PC-9 (cell line): ENCODE measurements around the gene LAPTM5. TPM values are rescaled to one million over a fixed set of nuclear protein-coding genes. Genes with fewer than 3 reads are reported as not detected.

Experiments
- BruUV-seq: library from RNA; stranded (reverse); fragments of 400-500 nt; replicated peaks from 2 replicates; lab custom pipeline; 2021; lab: Mats Ljungman, UMichigan
- CTCF ChIA-PET: fragments of 300-600 bp; sonication (Branson Sonifier 250); formaldehyde crosslinking; loops from one replicate; lab custom pipeline; 2022; ENCODE audit warnings: antibody characterized with exemption; lab: Charles Lee
- POLR2A ChIA-PET: fragments of 300-600 bp; sonication (Branson Sonifier 250); formaldehyde crosslinking; loops from one replicate; lab custom pipeline; 2022; ENCODE audit warnings: antibody characterized with exemption; ENCODE audit not compliant: unreplicated experiment; lab: Charles Lee
- DNase-seq, 2 experiments: peaks; one replicate each; pipeline versions ENCODE4 v3.0.0 to v3.0.0-alpha.2; 2015 to 2022; ENCODE audit warnings: mixed read lengths in 1 of 2
- H2AFZ ChIP-seq: fragments of 200-600 bp; sonication (generic); 2 replicates; pipeline ENCODE4 v1.8.1; 2017; ENCODE audit warnings: antibody characterized with exemption
- H3F3A ChIP-seq: fragments of 200-600 bp; sonication (generic); 2 replicates; pipeline ENCODE4 v1.8.1; 2017; ENCODE audit warnings: antibody characterized with exemption, mild to moderate bottlenecking, low read depth; ENCODE audit not compliant: insufficient read depth
- H3K27ac ChIP-seq: fragments of 200-600 bp; sonication (generic); 2 replicates; pipeline ENCODE4 v1.6.1; 2016; ENCODE audit warnings: mixed run types
- H3K27me3 ChIP-seq: fragments of 200-600 bp; sonication (generic); 2 replicates; pipeline ENCODE4 v1.6.1; 2016; ENCODE audit warnings: low read depth, mixed run types; ENCODE audit not compliant: insufficient read depth
- H3K36me3 ChIP-seq: fragments of 200-600 bp; sonication (generic); 2 replicates; pipeline ENCODE4 v1.6.1; 2016; ENCODE audit warnings: low read depth, mixed run types
- H3K4me1 ChIP-seq: fragments of 200-600 bp; sonication (generic); replicated peaks from 2 replicates; pipeline ENCODE4 v1.6.1; 2016; ENCODE audit warnings: mixed run types; ENCODE audit not compliant: insufficient read depth
- H3K4me2 ChIP-seq: fragments of 200-600 bp; sonication (generic); 2 replicates; pipeline ENCODE4 v1.6.1; 2017; ENCODE audit warnings: mixed run types
- H3K4me3 ChIP-seq: fragments of 200-600 bp; sonication (generic); 2 replicates; pipeline ENCODE4 v1.6.1; 2016; ENCODE audit warnings: mixed run types
- H3K79me2 ChIP-seq: fragments of 200-600 bp; sonication (generic); 2 replicates; pipeline ENCODE4 v1.6.1; 2017; ENCODE audit warnings: low read depth, mixed run types
- H3K9me2 ChIP-seq: fragments of 200-600 bp; sonication (generic); 2 replicates; pipeline ENCODE4 v1.8.1; 2017; ENCODE audit warnings: mild to moderate bottlenecking; ENCODE audit not compliant: insufficient read depth
- H3K9me3 ChIP-seq: fragments of 200-600 bp; sonication (generic); 2 replicates; pipeline ENCODE4 v1.8.1; 2016; ENCODE audit warnings: low read depth; ENCODE audit not compliant: insufficient read depth
- H4K20me1 ChIP-seq: fragments of 200-600 bp; sonication (generic); 2 replicates; pipeline ENCODE4 v1.8.1; 2017; ENCODE audit not compliant: insufficient read depth
- EZH2 ChIP-seq: fragments of 200-600 bp; sonication (generic); IDR thresholded peaks from 2 replicates; pipeline ENCODE4 v1.8.0; 2017; ENCODE audit warnings: antibody characterized with exemption, low read depth
- intact Hi-C: fragments of 100-400 bp; cut with micrococcal nuclease; formaldehyde crosslinking; loops from one replicate; pipeline ENCODE4 v1.10.0; 2022; ENCODE audit not compliant: unreplicated experiment
- total RNA-seq: library from RNA; stranded (reverse); gene quantifications from 2 replicates; pipeline ENCODE4 v1.2.3, GENCODE V29; 2021
- TF ChIP-seq, protein P1 (sequence below): fragments of 200-600 bp; sonication (generic); conservative IDR thresholded peaks from 2 replicates; pipeline ENCODE4 v1.6.1; 2017; ENCODE audit warnings: mixed run types, antibody characterized with exemption, mild to moderate bottlenecking, moderate library complexity

Gene LAPTM5
- total RNA-seq, 1 experiment from 2014 or later, result 5.0 TPM

DNA sequence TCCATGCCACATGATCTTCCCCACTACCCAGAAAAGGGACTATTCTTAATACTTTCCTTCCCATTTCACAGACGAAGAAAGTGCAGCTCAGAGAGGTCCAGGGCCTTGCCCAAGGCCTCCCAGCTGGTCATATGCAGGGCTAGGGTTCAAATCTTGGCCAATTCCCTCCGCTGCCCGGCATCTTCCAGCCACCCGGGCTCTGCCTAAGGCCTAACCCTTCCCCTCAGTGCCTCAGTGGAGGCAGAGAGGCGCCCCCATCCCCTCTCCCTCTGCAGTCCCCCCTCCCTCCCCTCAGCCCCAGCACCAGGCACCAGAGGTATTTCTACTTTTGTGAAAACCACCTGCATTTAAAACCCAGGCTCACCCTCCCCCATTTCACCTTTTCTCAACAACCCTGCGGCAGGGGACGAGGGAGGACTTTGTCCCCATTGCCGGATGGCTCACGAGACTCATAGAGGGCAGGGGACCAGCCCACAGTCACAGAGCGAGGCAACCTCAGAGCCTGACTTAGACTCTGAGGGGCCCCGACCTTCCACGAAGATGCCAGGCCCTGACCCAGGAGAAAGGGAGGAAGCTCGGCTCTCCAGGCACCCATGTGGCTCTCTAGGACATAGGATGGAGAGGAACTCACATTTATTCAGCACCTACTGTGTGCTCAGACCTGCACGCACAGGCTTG is 12.3 kb downstream of the LAPTM5 start:
- intact Hi-C loops, result no loop called here
- Histone ChIP-seq H2AFZ (no peak overlapping the region), H3F3A (no peaks in the 10 kb centered on the region), H3K4me1 (peaks cover 20% of the 10 kb centered on the region), H3K27me3 (no peaks in the 10 kb centered on the region), H3K9me2 (no peaks in the 10 kb centered on the region), H3K9me3 (no peaks in the 10 kb centered on the region), H3K36me3 (no peaks in the 10 kb centered on the region), H4K20me1 (no peaks in the 10 kb centered on the region), H3K4me2 (no peak overlapping the region), H3K27ac (no peak overlapping the region), H3K4me3 (no peak overlapping the region), H3K79me2 (no peaks in the 10 kb centered on the region)
- no TSS peak for BruUV-seq
- TF ChIP-seq, protein P1, sequence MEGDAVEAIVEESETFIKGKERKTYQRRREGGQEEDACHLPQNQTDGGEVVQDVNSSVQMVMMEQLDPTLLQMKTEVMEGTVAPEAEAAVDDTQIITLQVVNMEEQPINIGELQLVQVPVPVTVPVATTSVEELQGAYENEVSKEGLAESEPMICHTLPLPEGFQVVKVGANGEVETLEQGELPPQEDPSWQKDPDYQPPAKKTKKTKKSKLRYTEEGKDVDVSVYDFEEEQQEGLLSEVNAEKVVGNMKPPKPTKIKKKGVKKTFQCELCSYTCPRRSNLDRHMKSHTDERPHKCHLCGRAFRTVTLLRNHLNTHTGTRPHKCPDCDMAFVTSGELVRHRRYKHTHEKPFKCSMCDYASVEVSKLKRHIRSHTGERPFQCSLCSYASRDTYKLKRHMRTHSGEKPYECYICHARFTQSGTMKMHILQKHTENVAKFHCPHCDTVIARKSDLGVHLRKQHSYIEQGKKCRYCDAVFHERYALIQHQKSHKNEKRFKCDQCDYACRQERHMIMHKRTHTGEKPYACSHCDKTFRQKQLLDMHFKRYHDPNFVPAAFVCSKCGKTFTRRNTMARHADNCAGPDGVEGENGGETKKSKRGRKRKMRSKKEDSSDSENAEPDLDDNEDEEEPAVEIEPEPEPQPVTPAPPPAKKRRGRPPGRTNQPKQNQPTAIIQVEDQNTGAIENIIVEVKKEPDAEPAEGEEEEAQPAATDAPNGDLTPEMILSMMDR, result no peak
- no peak for TF ChIP-seq EZH2
- POLR2A ChIA-PET, result no interaction called here
- CTCF ChIA-PET, result no interaction called here
- no peak for DNase-seq

DNA sequence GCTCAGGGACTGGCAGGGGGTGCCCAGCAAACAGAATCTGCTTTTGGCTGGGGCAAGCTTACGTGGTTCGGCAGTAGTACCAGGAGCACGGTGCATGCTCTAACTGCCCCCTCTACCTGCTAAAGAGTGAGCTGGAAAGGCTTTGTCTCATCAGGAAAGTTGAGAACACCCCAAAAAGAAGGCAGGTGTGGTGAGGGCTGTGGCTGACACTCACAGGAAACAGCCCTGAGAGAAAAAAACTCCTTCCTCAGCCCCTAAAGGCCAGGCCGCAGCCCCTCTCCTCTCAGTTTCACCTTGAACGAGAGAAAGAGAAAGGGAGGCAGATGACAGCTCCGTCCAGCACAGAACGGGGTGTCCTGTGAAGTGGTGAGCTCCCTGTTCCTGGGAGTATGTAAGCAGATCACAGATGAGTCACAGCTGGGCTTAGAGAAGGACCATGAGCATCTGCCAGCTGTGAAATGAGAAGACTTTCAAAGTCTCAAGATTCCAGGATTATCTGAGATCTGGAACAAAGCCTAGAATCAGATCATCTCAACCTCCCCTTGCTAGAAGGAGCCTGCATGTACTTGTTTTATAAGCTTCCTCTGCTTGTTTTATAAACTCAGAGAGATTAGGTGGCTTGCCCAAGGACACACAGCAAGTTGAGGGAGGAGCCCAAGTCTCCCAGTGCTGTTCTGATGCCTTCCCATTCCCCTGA is 13.4 kb downstream of the LAPTM5 start:
- no peak overlapping the region for H3K27ac ChIP-seq
- no peaks in the 10 kb centered on the region for H3F3A ChIP-seq
- no peak overlapping the region for H2AFZ ChIP-seq
- H3K9me2 ChIP-seq, result no peaks in the 10 kb centered on the region
- ChIA-PET POLR2A (interaction anchor here (0.5 to 0.7 kb wide), 3 partner anchors 13 to 25 kb away, joined by 8 to 19 read pairs (median 12); no protein-coding TSS in a partner anchor), CTCF (interaction anchor here (1.0 kb wide), 1 partner anchor 36 kb away, joined by 7 read pairs; no protein-coding TSS in a partner anchor)
- no peak overlapping the region for H3K4me3 ChIP-seq
- BruUV-seq, result no TSS peak
- no peak overlapping the region for H3K4me2 ChIP-seq
- H4K20me1 ChIP-seq, result no peaks in the 10 kb centered on the region
- TF ChIP-seq, protein P1, result no peak
- no peak for TF ChIP-seq EZH2
- H3K36me3 ChIP-seq, result no peaks in the 10 kb centered on the region
- DNase-seq, result no peak
- intact Hi-C loops, result no loop called here
- no peaks in the 10 kb centered on the region for H3K9me3 ChIP-seq
- peaks cover 20% of the 10 kb centered on the region for H3K4me1 ChIP-seq
- no peaks in the 10 kb centered on the region for H3K27me3 ChIP-seq
- no peaks in the 10 kb centered on the region for H3K79me2 ChIP-seq

DNA sequence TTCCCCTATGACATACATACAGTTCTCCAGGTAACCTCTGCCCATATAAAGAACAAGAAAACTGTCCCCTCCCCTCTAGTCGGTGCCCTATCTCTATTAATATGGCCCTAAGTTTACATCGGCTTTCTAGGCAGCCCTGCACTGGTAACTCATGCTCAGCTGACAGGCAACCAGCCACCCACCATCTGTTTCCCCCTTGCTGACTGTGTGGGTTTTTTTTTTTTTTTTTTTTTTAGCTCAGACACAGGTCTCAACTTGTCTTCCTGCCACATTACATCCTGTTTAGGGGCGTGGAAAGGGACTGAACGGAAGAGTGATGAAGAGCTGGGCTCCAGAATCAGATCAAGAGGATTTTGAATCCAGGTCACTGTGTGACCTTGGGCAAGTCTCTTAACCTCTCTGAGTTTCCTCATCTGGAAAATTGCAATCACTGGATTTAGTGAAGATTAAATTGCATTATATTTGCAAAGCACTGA is 14.0 kb downstream of the LAPTM5 start:
- no peak for DNase-seq
- no peak overlapping the region for H3K4me2 ChIP-seq
- no peaks in the 10 kb centered on the region for H3K79me2 ChIP-seq
- no peaks in the 10 kb centered on the region for H3K36me3 ChIP-seq
- TF ChIP-seq, protein P1, result no peak
- no peak for TF ChIP-seq EZH2
- H2AFZ ChIP-seq, result no peak overlapping the region
- H3F3A ChIP-seq, result no peaks in the 10 kb centered on the region
- H3K9me3 ChIP-seq, result no peaks in the 10 kb centered on the region
- POLR2A ChIA-PET, result interaction anchor here (0.5 to 0.7 kb wide), 2 partner anchors 13 to 25 kb away, joined by 8 to 12 read pairs; no protein-coding TSS in a partner anchor
- no TSS peak for BruUV-seq
- H3K9me2 ChIP-seq, result no peaks in the 10 kb centered on the region
- H4K20me1 ChIP-seq, result no peaks in the 10 kb centered on the region
- intact Hi-C loops, result no loop called here
- CTCF ChIA-PET, result interaction anchor here (1.0 kb wide), 1 partner anchor 36 kb away, joined by 7 read pairs; no protein-coding TSS in a partner anchor
- H3K27me3 ChIP-seq, result no peaks in the 10 kb centered on the region
- no peak overlapping the region for H3K4me3 ChIP-seq
- H3K4me1 ChIP-seq, result peaks cover 20% of the 10 kb centered on the region
- no peak overlapping the region for H3K27ac ChIP-seq
